Stimulated activated CD4-positive, alpha-beta T cell treated with anti-CD3 and anti-CD28 coated beads, Interleukin-2, amount 100 ng/mL, for 24 hours (primary cell): Measurements from ENCODE around the gene ACTN4.

Experiments used
- DNase-seq, 2 donors: peaks; one replicate each; pipeline ENCODE4 v3.0.0-alpha.2; 2020

Gene ACTN4

GRCh38 chr19:38662537-38663155 is 15.2 kb downstream of the ACTN4 start:
- no peak for DNase-seq

GRCh38 chr19:38663156-38663651 is 15.8 kb downstream of the ACTN4 start:
- DNase-seq: no peak

GRCh38 chr19:38663957-38664502 is 16.6 kb downstream of the ACTN4 start:
- DNase-seq: no peak

- no peak for DNase-seq
These were observed 17.2 kb downstream of the ACTN4 start for GRCh38 chr19:38664503-38665211.

GRCh38 chr19:38665219-38665931 is 17.9 kb downstream of the ACTN4 start:
- no peak for DNase-seq

GRCh38 chr19:38665950-38666662 is 18.7 kb downstream of the ACTN4 start:
- no peak for DNase-seq

- no peak for DNase-seq
These were observed 19.4 kb downstream of the ACTN4 start for GRCh38 chr19:38666663-38667511.

- DNase-seq: no peak
These were observed 20.3 kb downstream of the ACTN4 start for GRCh38 chr19:38667661-38668171.

GRCh38 chr19:38669552-38669951 is 22.1 kb downstream of the ACTN4 start:
- no peak for DNase-seq

GRCh38 chr19:38670921-38671398 is 23.5 kb downstream of the ACTN4 start:
- DNase-seq: no peak

- no peak for DNase-seq
These were observed 24.2 kb downstream of the ACTN4 start for GRCh38 chr19:38671654-38672053.

- no peak for DNase-seq
These were observed 25.6 kb downstream of the ACTN4 start for GRCh38 chr19:38673030-38673429.

GRCh38 chr19:38674388-38675171 is 27.1 kb downstream of the ACTN4 start:
- DNase-seq: no peak

GRCh38 chr19:38675611-38676010 is 28.2 kb downstream of the ACTN4 start:
- DNase-seq: no peak

GRCh38 chr19:38676023-38676877 is 28.8 kb downstream of the ACTN4 start:
- no peak for DNase-seq

- no peak for DNase-seq
These were observed 29.6 kb downstream of the ACTN4 start for GRCh38 chr19:38676878-38677646.

- DNase-seq: no peak
These were observed 30.9 kb downstream of the ACTN4 start for GRCh38 chr19:38678217-38678890.

- no peak for DNase-seq
These were observed 31.5 kb downstream of the ACTN4 start for GRCh38 chr19:38678891-38679494.
